NOMO-1 (cell line): Measurements from ENCODE around the gene RPS25.
"Not testable (repeated sequence)": the region's sequence is repeated elsewhere in the genome, so short reads cannot be mapped to it uniquely, and the experiment has no call there.

Experiments used
- DNase-seq, 2 experiments: peaks; one replicate each; lab custom pipeline; 2025; ENCODE audit not compliant: unreplicated experiment in 2 of 2; lab: John Stamatoyannopoulos, UW

RPS25 gene

GRCh38 chr11:119017377-119017776 is 766 bp downstream of the RPS25 start:
- not testable (repeated sequence) for DNase-seq

GRCh38 chr11:119016216-119017009 is 1.7 kb downstream of the RPS25 start:
- no peak for DNase-seq

GRCh38 chr11:119015054-119015611 is 3.0 kb downstream of the RPS25 start:
- no peak for DNase-seq

DNA sequence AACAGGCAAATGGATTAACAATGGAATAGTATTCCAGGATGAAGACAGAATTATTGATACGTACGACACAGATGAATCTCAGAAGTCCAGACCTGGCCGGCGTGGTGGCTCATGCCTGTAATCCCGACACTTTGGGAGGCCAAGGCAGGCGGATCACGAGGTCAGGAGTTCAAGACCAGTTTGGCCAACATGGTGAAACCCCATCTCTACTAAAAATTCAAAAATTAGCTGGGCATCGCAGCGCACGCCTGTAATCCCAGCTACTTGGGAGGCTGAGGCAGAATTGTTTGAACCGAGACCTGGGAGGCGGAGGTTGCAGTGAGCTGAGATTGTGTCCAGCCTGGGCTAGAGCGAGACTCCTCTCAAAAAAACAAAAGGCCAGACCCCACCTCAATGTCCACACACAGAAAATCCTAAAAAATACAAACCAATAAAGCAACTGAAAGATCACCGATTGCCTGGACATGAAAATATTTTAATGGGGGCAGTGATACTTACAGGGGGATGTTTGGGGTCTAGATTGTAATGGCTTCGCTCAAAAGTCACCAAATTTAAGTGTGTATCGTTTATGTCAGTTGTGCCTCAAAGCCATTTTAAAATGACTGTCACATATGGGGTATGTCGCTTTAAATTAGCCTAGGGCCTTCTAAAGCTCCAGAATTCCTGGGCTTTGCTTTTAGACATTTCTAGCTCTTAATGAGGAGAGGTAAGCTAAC is 3.8 kb downstream of the RPS25 start:
- no peak for DNase-seq

DNA sequence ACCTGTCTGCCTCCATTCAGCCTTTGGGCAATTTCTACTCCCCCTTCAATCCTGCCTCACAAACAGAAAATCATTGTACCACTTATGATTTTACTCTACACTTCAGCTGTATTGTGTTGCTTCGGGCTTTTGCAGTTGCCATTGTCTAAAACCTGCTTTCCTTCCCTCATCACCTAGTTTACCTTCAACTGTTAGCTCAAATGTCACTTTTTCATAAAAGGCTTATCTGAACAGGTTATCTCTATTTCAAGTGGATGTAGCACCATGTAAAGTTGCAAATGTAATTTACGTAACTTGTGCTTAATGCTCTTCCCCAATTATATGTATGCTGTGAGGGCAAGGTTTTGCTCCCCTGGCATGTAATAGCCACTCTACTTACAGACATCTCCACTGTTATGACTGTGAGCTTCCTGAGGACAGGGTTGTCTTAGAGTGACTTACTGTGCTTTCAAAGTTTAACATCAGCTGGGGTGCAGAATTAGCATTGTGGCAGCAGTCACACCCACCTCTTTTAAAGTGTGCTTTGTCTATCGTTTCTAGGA is 5.4 kb downstream of the RPS25 start:
- no peak for DNase-seq

DNA sequence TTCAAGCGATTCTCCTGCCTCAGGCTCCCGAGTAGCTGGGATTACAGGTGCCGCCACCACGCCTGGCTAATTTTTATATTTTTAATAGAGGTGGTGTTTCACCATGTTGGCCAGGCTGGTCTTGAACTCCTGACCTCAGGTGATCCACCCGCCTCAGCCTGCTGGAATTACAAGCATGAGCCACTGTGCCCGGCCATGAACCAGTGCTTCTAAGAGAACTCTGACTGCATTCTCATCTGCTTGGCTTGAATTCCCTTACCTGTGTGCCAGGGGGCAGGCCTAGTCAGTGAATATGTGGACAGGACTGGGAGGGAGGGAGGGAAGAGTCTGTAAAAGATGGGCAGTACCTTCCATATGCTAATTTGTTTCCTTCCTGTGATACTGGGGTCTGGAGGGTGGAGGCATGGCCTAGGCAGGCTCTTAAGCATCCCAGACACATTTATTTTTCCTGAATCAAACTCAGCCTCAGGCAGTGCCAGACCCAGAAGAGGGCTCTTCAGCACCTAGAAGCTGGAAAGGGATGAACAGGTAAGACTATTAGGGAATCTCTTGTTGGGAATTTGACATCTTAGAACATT is 6.6 kb downstream of the RPS25 start:
- DNase-seq = no peak

DNA sequence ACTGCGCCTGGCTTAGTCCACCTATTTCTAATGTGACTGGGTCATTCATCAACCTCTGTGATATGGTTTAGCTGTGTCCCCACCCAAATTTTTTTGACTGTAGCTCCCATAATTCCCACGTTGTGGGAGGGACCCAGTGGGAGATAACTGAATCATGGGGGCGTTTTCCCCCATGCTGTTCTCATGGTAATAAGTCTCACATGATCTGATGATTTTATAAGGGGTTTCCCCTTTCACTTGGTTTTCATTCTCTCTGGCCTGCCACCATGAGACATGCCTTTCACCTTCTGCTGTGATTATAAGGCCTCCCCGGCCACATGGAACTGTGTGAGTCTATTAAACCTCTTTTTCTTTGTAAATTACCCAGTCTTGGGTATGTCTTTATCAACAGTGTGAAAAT is 11.5 kb downstream of the RPS25 start:
- DNase-seq = no peak

DNA sequence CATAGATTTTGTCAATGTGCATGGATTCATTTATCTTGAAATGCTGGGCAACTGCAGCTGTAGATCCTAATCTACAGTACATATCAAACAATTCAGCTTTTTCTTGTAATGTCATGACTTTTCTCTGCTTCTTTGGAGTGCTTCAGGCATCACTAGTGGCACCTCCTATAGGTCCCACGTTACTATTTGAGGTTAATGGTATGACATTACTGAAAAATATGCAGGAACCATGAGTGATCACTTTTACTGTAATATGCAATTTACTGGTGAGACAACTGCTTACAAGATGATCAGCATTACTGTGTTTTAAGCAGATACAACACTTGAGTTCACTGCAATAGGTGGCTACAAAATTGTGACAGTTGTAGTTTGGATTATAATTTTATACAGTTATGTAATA is 17.2 kb downstream of the RPS25 start:
- DNase-seq = no peak

- DNase-seq = no peak
These were observed 19.3 kb downstream of the RPS25 start for GRCh38 chr11:118998822-118999221.

DNA sequence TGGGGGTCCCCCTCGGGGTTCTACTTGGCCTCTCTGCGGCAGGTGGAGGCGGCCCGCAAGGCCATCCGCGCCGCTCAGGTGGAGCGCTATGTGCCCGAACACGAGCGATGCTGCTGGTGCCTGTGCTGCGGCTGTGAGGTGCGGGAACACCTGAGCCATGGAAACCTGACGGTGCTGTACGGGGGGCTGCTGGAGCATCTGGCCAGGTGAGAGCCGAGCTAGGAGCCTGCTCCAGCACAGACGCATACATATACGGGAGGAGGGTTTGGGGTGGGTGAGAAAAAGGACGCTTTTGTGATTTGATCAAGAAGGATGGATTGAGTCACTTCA is 19.8 kb downstream of the RPS25 start:
- no peak for DNase-seq

DNA sequence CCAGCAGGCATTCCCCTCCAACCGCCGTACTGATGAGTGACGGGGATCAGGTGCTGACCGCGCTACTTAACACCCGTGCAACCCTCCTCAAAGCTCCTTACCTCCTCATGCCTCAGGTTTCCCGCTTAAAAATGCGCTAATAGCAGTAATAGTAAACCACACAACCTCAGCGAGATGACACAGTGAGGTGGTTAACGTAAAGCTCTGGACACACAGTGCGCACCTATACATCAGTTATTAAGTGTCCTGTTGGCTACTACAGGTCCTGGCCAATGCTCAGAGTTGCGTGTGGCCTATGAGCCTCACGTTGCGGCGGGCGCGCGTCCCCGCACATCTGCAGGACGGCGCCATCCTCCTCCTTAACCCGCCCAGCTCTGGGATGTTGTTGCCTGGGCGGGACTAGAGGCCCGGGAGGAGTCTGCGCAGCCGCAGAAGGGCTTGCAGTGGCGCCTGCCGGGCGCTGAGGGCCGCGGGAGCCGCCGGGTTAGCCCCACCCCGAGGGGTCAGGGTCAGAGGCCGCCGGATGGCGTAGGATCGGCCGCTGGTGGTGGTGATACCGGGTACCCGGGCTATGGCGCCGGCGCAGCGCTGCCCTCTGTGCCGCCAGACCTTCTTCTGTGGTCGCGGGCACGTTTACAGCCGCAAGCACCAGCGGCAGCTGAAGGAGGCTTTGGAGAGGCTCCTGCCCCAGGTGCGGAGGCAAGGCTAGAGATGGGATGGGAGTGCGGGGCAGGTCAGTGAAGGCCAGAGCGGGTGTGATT is 20.3 kb downstream of the RPS25 start, which contains the start of gene CENATAC:
CENATAC (plus strand) TSS at position 512 of the 761 bp plus-strand sequence; CDS start at position 572, 60 bp downstream.
- DNase-seq = peak; percentile 93 to 95

- peak; percentile 26 to 71 for DNase-seq
These were observed 21.1 kb downstream of the RPS25 start for GRCh38 chr11:118996926-118997626.

- DNase-seq = not testable (repeated sequence)
These were observed 26.6 kb downstream of the RPS25 start for GRCh38 chr11:118991486-118992038.

DNA sequence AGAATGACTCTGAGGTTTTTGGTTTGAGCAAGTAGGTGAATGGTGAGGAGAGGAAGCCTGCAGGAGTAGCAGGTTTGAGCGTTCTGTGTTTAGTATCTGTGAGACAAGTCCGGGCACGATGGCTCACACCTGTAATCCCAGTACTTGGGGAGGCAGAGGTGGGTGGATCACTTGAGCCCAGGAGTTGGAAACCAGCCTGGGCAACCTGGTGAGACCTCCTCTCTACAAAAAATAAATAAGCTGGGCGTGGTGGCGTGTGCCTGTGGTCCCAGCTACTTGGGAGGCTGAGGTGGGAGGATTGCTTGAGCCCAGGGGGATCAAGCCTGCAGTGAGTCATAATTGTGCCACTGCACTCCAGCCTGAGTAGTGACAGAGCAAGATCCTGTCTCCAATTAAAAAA is 29.9 kb downstream of the RPS25 start:
- no peak for DNase-seq

- no peak for DNase-seq
These were observed 33.3 kb downstream of the RPS25 start for GRCh38 chr11:118984825-118985224.

- DNase-seq = not testable (repeated sequence)
These were observed 33.8 kb downstream of the RPS25 start for GRCh38 chr11:118984337-118984736.

DNA sequence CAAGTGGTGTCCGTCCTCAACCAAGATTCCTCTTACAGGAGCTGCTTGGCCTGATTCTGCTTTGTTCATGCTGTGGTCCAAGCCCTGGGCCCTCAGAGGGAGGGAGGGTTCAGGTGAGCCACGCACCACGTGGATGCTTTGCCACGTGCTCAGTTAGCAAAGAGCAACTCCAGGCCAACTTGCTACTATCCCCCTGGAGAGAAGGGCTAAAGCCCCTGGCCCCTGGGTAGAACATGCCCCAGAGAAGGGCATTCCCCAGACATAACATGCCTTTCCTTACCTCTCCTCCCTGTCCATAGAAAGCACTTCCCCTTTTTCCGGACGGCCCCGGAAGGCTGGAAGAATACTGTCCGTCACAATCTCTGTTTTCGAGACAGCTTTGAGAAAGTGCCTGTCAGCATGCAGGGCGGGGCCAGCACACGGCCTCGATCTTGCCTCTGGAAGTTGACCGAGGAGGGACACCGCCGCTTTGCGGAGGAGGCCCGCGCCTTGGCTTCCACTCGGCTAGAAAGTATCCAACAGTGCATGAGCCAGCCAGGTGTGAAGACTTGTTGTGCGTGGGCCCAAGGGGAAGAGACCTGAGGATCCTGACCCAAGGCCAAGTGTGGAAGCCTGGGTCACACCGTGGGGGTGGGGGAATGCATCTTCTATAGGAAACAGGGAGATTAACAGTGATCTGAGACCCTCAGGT is 37.8 kb downstream of the RPS25 start:
- DNase-seq = peak; percentile 18 to 28

- peak; percentile 61 to 74 for DNase-seq
These were observed 38.7 kb downstream of the RPS25 start for GRCh38 chr11:118979434-118979833.
